GM23248 (cell line): ENCODE data around the gene TBC1D21.

Experiments used
- EZH2 ChIP-seq: fragments of 200-600 bp; sonication (generic); IDR thresholded peaks from 2 replicates; pipeline ENCODE4 v1.6.1; 2018; ENCODE audit warnings: antibody characterized with exemption, mild to moderate bottlenecking; ENCODE audit not compliant: insufficient read depth, poor library complexity, severe bottlenecking
- EZH2phosphoT487 ChIP-seq: fragments of 200-600 bp; sonication (generic); IDR thresholded peaks from 2 replicates; pipeline ENCODE4 v1.6.1; 2018; ENCODE audit warnings: antibody characterized with exemption, moderate library complexity, mild to moderate bottlenecking, low read depth; ENCODE audit not compliant: insufficient read depth

DNA sequence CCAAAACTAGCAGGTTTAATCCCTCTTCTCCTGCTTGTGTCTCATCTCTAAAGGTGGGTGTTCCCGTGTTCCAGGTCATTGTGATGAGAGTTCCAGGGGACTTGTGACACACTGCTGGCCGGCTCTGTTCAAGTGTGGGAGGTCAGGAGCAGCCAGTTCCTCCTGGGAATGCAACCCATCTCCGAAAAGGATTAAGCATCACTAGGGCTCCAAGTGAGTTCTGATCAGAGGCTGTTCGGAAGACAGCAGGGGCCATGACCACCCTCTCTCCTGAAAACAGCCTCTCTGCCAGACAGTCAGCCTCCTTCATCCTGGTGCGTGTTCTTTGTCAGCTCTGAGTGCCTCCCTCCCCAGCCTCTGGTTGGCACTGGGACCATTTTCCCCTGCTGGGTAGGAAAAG is at the start of gene TBC1D21:
- TF ChIP-seq EZH2 (no peak), EZH2phosphoT487 (no peak)
